Activated T-cell treated with anti-CD3 and anti-CD28 coated beads for 48 hours (primary cell): ENCODE measurements around the gene ARHGAP6.
"Not testable (repeated sequence)": the region's sequence is repeated elsewhere in the genome, so short reads cannot be mapped to it uniquely, and the experiment has no call there.

Experiments
- DNase-seq: peaks from one replicate; pipeline ENCODE4 v3.0.0-alpha.2; 2020; ENCODE audit warnings: low read depth

ARHGAP6 gene

DNA sequence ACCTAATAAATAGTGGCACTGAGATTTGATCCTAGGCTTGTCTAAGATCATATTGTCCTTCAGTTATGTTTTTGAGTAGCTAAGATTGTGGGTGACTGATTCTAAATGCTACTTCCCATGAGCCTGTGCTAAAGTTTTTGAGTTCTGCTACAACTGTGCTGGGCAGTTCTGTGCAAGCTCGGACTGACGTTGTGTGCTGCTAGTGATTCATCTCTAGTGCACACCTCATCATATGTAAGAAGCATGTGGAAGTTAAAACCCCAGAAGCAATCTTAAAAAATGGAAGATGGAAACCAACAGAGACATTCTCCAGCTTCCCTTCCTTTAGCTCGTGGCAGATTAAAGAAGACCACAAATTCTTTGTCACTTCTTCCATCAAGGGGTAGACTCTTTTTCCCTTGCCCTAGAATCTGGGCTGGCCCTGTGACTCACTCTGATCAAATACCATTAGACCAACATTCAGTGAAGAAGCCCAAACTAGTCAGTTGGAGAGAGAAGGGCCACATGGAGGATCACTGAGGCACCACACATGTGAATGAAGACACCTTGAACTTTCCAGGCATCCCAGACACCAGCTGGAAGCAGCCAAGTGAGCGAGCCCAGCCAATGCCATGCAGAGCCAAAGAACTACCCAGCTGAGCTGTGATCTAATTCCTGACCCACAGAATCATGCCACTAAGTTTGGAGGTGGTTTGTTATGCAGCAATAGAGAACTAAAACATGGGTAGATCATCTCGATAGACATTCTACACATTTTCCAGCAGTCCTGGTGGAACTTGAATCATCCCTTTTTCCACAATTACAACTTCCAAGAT lies 16.8 kb downstream of the ARHGAP6 start:
- no peak for DNase-seq

- DNase-seq = no peak
These were observed 18.6 kb downstream of the ARHGAP6 start for GRCh38 chrX:11647138-11647537.

DNA sequence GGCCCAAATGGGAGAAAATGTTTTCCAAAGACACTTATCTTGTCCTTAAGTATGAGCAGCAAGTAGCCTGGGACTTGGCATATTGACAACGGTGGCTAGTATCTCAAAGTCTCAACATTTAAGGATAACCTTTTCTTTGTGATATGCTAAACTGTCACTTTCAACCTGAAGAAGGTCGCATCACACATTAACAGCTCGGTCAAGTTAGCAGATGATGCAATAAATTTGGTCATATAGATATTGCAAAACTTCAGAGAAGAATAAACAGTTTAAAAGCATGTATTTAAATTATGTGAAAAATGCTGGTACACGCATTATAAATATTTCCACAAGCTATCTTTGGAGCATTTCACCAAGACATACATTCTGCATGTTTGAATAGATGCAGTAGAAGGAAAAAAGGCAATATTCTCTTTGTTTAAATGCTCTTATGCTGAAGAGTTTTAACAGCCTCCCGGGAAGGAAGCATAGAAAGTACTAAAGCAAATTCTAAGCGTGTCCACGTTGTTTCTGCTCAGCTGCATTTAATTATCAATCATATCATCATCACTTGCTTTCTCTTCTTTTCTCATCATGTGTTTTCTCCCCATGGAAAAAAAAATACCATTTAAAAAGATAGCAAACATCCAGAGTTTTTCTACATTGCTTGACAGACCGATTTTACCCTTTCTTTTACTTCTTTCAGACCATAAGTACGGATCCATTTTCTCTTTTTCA lies 24.2 kb downstream of the ARHGAP6 start:
- no peak for DNase-seq

DNA sequence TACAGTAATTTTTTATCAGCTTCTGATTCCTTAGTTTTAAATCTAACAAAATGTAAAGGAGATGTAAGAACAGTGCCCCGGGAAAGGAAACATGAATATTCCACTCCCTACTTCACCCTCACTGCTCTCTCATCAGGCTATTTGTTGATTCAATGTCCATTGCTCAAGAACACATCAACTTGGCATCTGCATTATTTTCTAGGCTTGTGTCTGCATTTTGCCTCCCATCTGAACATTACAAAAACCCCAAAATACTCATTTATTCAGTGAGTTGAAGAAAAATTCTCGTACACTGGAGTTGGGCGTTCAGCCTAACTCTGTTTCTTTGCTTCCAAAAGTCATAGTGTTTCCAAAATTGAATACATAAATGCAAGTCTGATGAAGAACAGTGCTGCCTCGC lies 25.6 kb downstream of the ARHGAP6 start:
- no peak for DNase-seq

GRCh38 chrX:11632732-11633131 lies 33.0 kb downstream of the ARHGAP6 start:
- DNase-seq = no peak

DNA sequence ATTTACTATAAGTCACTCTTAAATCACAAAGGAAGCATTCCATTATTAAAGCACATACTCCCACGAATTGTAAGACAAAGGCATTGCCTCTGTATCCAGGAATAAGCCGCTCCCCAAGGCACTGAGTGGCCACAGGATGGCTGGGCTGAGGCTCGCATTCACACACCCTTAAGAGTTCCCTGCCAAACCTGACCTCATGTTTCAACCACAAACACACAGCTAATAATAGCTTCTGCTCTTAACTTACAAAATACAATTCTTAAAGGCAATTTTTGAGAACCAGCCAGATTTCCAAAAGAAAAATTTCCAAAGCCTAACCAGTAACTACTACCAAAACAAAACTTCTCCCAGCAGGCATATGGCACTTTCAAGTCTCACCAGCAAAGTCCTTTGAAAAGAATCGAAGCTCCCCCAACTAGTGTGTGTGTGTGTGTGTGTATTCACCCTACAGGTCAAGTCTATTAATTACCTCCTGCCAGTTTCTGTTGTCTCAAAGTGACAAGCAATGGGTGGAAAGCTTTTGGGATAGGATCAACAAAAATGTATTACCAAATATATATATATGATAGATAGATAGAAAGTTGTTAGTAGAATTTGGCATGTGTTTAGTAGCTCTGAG lies 36.0 kb downstream of the ARHGAP6 start:
- no peak for DNase-seq

DNA sequence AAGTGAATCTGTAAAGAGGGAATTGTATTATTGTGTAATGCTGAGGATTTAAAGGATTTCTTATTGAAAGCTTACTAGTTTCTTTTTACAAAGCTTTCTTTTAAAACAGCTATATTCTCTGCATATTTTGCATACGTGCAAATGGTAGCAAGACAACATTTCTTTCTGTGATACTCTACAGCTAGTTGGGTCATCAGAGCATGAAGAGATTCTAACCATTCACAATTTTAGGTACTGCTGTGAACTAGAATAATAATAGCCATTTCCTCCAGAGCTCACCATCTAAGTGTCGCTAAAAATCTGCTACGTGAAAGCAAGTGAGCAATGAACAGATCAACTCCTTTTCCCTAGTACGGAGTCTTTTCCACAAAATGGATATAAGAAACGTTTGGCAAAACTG lies 37.3 kb downstream of the ARHGAP6 start:
- no peak for DNase-seq

DNA sequence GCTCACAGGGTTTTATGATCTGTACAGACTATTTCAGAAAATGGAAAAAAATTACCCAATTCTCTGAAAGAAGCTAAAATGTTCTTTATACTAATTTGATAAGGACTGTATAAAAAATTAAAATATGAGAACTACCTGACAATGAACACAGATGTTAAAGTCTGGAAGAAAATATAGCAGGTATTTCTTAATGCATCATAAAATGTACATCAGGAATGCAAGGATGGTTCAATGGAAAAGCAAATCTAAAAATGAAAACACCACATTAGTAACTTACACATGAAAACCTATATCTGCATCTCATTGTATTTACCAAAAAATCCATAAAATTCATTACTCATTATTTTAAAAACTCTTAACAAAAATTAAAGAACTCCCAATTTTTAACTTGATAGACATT lies 39.4 kb downstream of the ARHGAP6 start:
- DNase-seq = no peak

DNA sequence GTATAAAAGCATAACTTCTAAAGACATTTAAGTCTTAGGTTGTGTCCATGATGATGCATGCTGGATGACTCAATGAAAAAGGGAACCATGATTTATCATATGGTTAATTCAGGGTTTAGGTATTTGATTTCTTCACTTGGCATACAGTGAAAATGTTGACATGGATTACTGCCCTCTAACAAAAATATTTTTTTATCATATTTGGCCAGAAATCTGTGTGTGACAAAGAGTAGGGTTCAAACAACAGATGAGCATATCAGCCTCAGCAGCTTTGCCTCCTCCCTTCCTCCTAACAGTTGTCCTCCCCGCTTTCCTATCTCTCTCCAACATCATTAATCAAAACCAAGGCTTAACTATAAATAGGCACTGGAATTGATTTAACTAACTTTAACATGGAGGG lies 46.3 kb downstream of the ARHGAP6 start:
- DNase-seq = no peak

- not testable (repeated sequence) for DNase-seq
These were observed 51.5 kb downstream of the ARHGAP6 start for GRCh38 chrX:11614253-11614652.

DNA sequence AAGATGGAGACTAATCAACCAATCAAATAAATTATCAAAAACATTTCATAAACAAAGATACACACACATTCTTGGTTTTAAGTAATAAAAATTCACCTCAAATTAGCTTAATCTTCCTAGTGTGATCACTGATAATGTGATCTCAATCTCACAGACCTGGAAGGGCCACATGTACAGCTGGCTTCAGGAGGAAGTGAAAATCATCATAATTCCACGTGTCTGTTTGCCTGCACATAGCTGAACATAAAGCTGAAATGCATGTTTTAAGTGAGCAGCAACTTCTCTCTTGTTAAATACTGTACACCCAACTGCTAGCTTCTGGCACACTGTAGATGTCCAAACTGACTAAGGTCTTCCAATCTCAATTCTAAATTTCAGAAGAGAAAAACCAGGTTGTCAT lies 53.8 kb downstream of the ARHGAP6 start:
- no peak for DNase-seq

GRCh38 chrX:11611161-11611560 lies 54.6 kb downstream of the ARHGAP6 start:
- no peak for DNase-seq

DNA sequence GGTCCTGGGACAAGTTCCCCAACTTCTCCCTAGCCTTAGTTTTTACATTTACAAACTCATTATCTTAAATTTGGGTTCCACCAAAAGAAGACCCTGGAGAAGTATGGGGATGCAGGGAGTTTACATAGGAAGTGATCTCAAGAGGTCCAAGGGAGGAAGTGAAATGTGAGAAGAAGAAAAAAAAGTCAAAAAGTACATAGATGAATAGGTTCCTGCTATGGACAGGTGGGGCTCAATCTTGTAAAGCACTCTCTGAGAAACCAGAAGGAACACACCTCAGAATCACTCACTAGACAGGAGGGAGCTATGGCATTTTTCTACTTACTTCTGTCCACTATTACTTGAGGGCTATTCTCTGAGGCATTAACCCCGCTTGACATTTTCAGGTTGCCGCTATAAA lies 56.6 kb downstream of the ARHGAP6 start:
- no peak for DNase-seq

DNA sequence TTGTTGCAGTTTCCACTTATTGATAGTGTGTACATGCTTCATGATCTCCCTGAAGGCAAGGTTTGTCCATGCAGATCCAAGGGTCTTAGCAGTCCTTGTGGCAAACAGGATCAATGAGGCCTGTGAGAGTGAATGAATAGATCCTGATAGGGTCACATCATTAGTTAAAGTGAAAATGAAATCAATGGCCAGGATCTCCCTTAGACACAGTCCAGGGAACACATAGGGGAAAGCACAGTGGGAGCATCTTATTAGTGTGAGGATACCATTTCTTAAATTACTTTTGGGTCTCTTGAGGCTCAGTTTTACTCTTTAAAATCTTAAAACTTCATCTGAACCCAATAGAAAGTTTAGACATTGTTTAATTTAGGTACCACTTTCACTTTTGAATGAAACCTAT lies 59.3 kb downstream of the ARHGAP6 start:
- no peak for DNase-seq

DNA sequence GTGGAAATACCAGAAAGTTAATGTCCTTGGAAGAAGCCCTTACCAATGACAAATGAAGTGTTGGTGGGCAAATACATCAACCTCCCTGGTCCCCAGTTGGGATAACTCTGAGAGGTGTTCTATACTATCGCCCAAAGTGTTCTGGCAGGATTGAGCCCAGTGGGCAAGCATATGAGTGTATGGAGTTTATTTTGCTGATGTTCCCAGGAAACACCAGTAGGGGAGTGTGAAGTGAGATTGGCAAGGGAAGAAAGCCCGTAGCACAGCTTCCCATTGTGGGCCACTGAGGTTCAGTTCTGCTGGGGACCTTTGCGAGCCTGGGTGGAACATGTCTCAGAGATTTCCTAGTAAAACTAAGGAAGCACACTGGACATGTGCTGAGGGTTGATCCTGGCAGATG lies 65.1 kb downstream of the ARHGAP6 start:
- no peak for DNase-seq

DNA sequence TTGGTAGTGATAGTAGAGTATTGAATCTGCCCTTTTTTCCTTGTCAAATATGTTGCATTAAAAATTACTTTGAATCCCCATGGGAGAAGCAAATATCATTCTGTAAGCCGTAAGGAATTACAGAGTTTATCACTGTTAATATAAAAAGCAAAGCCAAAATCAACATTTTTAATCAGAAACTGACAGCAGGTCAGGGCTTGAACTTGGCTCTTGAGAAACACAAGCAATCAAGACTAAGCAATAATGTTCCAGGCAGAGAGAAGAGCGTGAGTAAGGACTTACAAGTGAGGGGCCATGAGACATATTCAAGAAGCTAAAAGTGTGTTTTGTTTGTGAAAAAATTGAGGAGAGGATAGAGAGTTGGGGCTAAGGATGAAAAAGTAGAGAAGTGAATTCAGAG lies 68.2 kb downstream of the ARHGAP6 start:
- DNase-seq = no peak

DNA sequence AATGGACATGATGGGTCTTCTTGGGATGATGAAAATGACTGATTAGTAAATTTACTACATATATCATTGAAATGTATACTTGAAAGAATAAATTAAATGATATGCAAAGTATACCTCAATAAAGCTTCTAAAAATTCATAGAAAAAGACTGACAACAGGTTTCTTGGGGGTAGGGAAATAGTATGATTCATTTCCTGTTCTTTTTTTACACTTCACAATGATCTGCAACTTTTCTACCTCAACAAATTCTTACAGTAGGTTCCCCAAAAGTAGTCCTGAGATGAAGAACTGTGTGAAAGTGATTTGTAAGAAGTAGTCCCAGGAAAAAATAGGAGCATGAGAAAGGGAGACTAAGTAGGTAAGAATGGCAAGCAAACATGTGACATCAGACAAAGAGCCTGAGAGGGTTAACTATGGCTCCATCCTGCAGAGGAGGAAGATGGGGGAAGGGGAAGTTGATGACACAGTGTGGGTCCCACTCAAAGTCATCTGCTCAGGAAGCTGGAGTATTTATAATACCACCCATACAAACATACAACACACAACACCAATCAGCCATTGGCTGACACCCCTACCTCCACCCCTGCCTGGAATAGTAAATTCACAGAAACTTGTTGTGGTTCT lies 73.9 kb downstream of the ARHGAP6 start:
- DNase-seq = no peak

- DNase-seq = no peak
These were observed 76.1 kb downstream of the ARHGAP6 start for GRCh38 chrX:11589641-11590040.

DNA sequence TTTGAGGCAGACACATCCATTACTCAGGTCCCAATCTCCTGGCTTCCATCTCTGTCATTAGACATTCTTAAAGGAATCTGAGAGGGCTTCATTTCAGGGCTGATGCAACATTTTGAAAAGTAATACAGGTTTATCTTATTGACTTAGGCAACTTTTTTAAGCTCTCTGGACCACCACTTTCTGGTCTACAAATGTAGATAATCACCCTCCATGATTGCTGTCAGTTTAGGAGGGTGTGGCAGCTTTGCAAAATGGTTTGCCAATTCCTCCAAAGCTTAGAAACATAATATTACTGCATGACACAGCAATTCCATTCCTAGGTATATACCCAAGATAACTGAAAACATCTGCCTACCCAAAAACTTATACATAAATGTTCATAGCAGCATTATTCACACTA lies 77.6 kb downstream of the ARHGAP6 start:
- DNase-seq = no peak

DNA sequence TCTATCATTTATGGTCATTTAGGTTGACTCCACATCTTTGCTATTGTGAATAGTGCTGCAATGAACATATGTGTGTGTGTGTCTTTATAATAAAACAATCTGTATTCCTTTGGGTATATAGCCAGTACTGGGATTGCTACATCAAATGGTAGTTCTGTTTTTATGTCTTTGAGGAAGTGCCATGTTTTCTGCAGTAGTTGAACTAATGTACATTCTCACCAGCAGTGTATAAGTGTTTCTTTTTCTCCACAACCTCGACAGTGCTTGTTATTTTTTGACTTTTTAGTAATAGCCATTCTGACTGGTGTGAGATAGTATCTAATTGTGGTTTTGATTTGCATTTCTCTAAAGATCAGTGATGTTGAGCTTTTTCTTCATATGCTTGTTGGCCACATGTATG lies 80.5 kb downstream of the ARHGAP6 start:
- DNase-seq = no peak

DNA sequence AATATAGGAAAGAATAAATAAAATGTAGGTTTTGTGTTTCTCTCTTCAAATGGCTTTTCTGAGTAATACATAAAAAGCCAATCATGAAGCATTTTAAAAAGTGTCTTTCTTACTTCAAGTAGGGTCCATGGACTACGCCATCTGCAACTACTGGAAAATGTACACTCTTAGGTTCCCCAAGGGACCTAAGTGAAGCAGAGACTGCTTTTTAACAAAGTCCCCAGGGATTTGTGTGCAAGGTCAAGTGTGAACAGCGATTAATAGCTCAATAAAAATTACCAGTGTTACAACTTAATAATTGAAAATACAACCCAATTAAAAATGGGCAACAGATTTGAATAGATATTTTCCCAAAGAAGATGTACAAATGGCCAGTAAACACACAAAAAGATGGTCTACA lies 84.9 kb downstream of the ARHGAP6 start:
- DNase-seq = no peak

GRCh38 chrX:11579636-11580600 lies 85.8 kb downstream of the ARHGAP6 start:
- DNase-seq = no peak
